Measurements from ENCODE around the gene PDLIM1.

PDLIM1 gene

DNA sequence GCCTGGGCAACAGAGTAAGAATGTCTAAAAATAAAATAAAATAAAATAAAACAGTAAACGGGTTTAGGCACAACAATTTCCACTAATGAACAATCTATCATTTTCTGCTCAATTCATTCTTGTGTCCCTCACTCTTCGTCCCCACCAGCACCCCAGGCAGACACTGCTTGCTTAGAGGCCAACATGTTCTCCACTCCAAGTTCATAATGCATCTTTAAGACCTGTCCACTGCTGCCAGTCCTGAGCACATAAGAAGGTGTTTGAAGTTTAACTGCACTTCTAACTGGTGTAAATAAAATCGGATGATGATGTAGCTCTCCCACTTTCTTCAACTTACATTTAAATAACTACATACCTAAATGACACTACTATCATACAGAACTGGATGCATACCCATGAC lies 13.2 kb downstream of the PDLIM1 start:
- no peak overlapping the region for H3K4me3 ChIP-seq (ENCODE audit: low read depth, low read length)
- DNase-seq (ENCODE audit: low read depth) = no peak
- TF ChIP-seq, protein P1, sequence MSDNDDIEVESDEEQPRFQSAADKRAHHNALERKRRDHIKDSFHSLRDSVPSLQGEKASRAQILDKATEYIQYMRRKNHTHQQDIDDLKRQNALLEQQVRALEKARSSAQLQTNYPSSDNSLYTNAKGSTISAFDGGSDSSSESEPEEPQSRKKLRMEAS (IDR thresholded peaks at IDR 0.05; ENCODE audit: low read depth, low read length) = no peak

DNA sequence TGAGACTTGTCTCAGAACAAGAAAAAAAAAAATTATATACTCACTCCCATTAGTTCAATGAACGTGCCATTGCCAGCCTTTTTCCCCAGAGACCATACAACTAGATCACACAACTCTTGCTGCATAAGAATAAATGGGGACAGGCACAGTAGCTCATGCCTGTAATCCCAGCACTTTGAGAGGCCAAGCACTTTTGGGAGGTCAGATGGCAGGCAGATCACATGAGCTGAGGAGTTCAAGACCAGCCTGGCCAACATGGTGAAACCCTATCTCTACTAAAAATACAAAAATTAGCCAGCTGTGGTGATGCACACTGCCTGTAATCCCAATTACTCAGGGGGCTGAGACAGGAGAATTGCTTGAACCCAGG lies 13.6 kb downstream of the PDLIM1 start:
- H3K4me3 ChIP-seq (ENCODE audit: low read depth, low read length) = no peak overlapping the region
- no peak for TF ChIP-seq POLR2A (IDR thresholded peaks at IDR 0.05; ENCODE audit: extremely low read depth, insufficient read length)
- TF ChIP-seq, protein P2, sequence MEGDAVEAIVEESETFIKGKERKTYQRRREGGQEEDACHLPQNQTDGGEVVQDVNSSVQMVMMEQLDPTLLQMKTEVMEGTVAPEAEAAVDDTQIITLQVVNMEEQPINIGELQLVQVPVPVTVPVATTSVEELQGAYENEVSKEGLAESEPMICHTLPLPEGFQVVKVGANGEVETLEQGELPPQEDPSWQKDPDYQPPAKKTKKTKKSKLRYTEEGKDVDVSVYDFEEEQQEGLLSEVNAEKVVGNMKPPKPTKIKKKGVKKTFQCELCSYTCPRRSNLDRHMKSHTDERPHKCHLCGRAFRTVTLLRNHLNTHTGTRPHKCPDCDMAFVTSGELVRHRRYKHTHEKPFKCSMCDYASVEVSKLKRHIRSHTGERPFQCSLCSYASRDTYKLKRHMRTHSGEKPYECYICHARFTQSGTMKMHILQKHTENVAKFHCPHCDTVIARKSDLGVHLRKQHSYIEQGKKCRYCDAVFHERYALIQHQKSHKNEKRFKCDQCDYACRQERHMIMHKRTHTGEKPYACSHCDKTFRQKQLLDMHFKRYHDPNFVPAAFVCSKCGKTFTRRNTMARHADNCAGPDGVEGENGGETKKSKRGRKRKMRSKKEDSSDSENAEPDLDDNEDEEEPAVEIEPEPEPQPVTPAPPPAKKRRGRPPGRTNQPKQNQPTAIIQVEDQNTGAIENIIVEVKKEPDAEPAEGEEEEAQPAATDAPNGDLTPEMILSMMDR (IDR thresholded peaks at IDR 0.05; ENCODE audit: low read depth, low read length) = no peak
- no peak for DNase-seq (ENCODE audit: low read depth)

DNA sequence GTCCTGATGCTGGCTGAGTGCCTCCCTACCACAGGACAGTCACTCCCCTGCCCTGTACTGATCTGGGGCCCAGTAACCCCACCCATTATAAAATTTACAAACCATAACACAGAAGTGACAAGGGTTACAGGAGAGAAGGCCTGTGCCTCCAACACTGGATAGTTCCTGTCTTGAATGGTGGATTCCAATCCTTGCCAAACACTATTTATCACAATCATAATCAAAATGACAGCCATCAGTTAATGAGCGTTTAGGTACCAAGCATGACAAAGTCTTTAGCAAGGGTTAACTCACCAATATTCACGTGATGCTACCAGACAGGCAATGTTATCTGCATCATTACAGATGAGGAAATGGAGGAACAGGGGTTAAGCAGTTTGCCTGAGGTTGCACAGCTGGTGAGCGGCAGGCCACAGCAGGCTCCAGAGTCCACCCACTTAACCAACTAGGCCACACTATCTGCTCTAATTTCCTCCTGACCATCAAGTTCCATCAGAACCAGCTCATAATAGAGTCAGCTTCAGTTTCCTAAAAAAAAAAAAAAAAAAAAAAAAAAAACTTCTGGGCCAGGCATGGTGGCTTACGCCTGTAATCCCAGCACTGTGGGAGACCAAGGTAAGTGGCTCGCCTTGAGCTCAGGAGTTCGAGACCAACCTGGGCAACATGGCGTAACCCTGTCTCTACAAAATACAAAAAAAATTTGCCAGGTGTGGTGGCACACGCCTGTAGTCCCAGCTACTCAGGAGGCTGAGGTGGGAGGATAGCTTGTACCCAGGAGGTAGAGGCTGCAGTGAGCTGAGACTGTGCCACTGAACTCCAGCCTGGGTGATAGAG lies 14.2 kb downstream of the PDLIM1 start:
- TF ChIP-seq POLR2A (IDR thresholded peaks at IDR 0.05; ENCODE audit: extremely low read depth, insufficient read length) (no peak), MYC (IDR thresholded peaks at IDR 0.05; ENCODE audit: low read depth, low read length) (no peak)
- TF ChIP-seq, protein P2 (IDR thresholded peaks at IDR 0.05; ENCODE audit: low read depth, low read length) = no peak
- TF ChIP-seq, protein P1 (IDR thresholded peaks at IDR 0.05; ENCODE audit: low read depth, low read length) = no peak
- no peak overlapping the region for H3K4me3 ChIP-seq (ENCODE audit: low read depth, low read length)
- no peak for DNase-seq (ENCODE audit: low read depth)

DNA sequence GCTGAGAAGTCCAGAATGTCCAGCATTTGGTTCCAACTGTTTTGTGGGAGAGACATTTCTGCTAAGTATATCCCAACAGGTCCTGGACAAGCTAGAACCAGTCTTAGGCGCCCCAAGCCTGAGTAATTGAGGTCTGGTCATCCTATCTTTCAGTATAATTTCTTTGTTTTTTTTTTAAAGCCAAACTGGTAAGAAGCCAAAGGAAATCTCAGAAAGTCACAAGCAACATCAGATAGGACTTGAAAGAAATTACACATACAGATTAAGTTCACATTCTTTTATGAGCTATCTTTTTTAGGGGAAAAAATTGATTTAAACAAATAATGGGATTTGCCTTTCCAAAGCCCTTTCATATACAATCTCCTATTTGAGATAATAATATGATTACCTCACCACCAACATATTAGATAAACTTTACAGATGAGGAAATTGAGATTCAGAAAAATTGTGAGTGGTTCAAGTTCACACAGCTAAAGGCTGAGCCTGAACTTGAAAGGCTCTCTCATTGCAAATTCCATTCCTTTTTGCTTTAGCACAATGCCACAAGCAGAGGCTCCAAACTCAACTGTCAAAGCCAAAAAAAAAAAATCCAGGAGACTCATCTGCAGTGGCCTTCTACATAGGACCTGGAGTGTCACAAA lies 15.0 kb downstream of the PDLIM1 start:
- TF ChIP-seq, protein P2 (IDR thresholded peaks at IDR 0.05; ENCODE audit: low read depth, low read length) = no peak
- TF ChIP-seq, protein P1 (IDR thresholded peaks at IDR 0.05; ENCODE audit: low read depth, low read length) = no peak
- TF ChIP-seq MYC (IDR thresholded peaks at IDR 0.05; ENCODE audit: low read depth, low read length) = no peak
- no peak for TF ChIP-seq POLR2A (IDR thresholded peaks at IDR 0.05; ENCODE audit: extremely low read depth, insufficient read length)
- DNase-seq (ENCODE audit: low read depth) = no peak
- no peak overlapping the region for H3K4me3 ChIP-seq (ENCODE audit: low read depth, low read length)

DNA sequence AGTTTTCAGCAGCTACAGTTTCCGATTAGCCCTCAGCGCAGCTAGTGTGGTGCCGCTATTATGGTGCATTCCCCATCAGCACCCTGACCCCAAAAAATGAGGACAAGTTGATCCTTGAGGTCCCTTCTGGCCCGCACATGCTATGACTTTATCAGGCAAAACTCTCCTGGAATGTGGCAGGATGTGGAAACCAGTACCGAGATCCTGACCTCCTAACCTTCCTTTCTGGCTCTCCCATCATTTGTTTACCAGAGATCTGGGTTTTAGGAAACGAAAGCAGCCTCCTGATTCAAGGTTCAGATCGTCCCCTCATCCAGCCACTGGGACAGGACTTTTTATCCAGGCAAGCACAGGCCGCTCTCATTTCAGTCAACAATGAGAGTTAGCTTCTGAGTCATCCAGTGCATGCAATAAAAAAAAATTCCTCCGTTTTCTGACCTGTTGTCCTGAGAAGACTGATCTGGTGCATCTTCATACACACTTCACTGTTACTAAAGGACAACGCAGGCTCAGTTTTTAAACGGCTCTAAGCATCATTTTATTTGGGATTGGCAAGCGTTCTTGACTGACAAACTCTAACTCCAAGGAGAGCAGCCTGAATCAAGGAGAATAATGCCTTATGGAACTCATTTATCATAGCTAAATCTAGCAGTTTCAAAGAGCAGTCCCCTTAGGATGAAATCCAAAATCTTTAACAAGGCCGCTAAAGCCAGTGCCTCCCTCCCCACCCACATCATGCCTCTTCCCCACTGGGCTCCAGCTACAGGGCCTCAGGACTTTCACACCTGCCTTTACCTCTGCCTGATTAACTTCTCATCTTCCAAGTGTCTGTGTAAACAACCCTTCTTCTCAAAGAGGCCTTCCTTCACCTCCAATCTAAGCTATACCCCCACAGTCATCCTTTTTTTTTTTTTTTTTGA lies 17.1 kb downstream of the PDLIM1 start:
- no peak for DNase-seq (ENCODE audit: low read depth)
- H3K4me3 ChIP-seq (ENCODE audit: low read depth, low read length) = no peak overlapping the region
- TF ChIP-seq, protein P2 (IDR thresholded peaks at IDR 0.05; ENCODE audit: low read depth, low read length) = no peak
- TF ChIP-seq, protein P1 (IDR thresholded peaks at IDR 0.05; ENCODE audit: low read depth, low read length) = no peak
- TF ChIP-seq POLR2A (IDR thresholded peaks at IDR 0.05; ENCODE audit: extremely low read depth, insufficient read length) (no peak), MYC (IDR thresholded peaks at IDR 0.05; ENCODE audit: low read depth, low read length) (no peak)

DNA sequence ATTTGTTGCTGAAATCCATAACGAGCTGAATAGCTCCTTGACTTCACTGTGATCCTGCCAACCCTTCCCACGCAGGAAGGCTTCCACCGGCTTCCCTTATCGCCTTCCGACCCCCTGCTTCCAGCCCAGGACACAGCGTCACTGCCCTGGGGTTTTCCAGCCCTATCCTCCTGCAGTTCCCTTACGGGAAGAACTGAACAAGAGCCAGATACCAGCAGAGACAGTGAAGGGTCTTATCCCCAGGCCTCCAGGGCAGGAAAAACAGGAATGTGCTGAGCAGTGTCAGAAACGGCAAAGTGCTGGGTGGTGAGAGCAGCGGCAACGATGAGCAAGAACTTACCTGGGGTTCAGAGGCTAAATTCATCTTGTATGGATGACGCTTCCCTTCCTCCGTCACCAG lies 22.4 kb downstream of the PDLIM1 start:
- DNase-seq (ENCODE audit: low read depth) = no peak
- TF ChIP-seq, protein P1 (IDR thresholded peaks at IDR 0.05; ENCODE audit: low read depth, low read length) = no peak
- TF ChIP-seq, protein P2 (IDR thresholded peaks at IDR 0.05; ENCODE audit: low read depth, low read length) = no peak
- H3K4me3 ChIP-seq (ENCODE audit: low read depth, low read length) = no peak overlapping the region
